Panc1 (cell line): ENCODE data around the gene PIF1. TPM values are rescaled to one million over a fixed set of nuclear protein-coding genes. Genes with fewer than 3 reads are reported as not detected.

Experiments used
- ATAC-seq: fragments of 200-7000 bp; cut with Tn5 transposase; 2 replicates; pipeline ENCODE4 v1.9.1; 2020; ENCODE audit warnings: mild to moderate bottlenecking, moderate library complexity
- BruUV-seq: library from RNA; stranded (reverse); fragments of 400-500 nt; replicated peaks from 2 replicates; lab custom pipeline; 2021; lab: Mats Ljungman, UMichigan
- CTCF ChIA-PET: fragments of 300-600 bp; sonication (Branson Sonifier 250); formaldehyde crosslinking; loops from one replicate; lab custom pipeline; 2022; ENCODE audit warnings: antibody characterized with exemption; lab: Charles Lee
- POLR2A ChIA-PET: fragments of 300-600 bp; sonication (Branson Sonifier 250); formaldehyde crosslinking; loops from one replicate; lab custom pipeline; 2022; ENCODE audit warnings: antibody characterized with exemption; lab: Charles Lee
- DNase-seq: peaks from one replicate; pipeline ENCODE4 v3.0.0-alpha.2; 2010; ENCODE audit warnings: low read depth, low spot score
- H3K27ac ChIP-seq: 2 replicates; pipeline ENCODE4 v1.5.1; 2011; ENCODE audit warnings: mild to moderate bottlenecking, low read length, inconsistent platforms
- H3K27me3 ChIP-seq: fragments of 200-500 bp; sonication (Bioruptor generic); 2 replicates; pipeline ENCODE4 v1.6.0; 2014; ENCODE audit warnings: low read length, inconsistent platforms; ENCODE audit not compliant: control insufficient read depth, insufficient read depth
- H3K36me3 ChIP-seq: fragments of 200-500 bp; sonication (Bioruptor generic); 2 replicates; pipeline ENCODE4 v1.5.1; 2014; ENCODE audit warnings: inconsistent platforms, mild to moderate bottlenecking, low read length, moderate library complexity; ENCODE audit not compliant: control insufficient read depth, insufficient read depth
- H3K4me1 ChIP-seq: 2 replicates; pipeline ENCODE4 v1.5.1; 2011; ENCODE audit warnings: inconsistent platforms, mild to moderate bottlenecking, low read length, moderate library complexity; ENCODE audit not compliant: control insufficient read depth, insufficient read depth
- H3K4me3 ChIP-seq, 2 experiments: 2 replicates each; pipeline ENCODE4 v1.5.1; 2011 to 2012; ENCODE audit warnings: low read depth in 2 of 2, low read length in 2 of 2, mild to moderate bottlenecking in 2 of 2, inconsistent platforms in 1 of 2, moderate library complexity in 1 of 2
- H3K9me3 ChIP-seq: fragments of 200-500 bp; sonication (Bioruptor generic); 2 replicates; pipeline ENCODE4 v1.5.1; 2014; ENCODE audit warnings: low read depth, mild to moderate bottlenecking, inconsistent platforms, low read length, moderate library complexity; ENCODE audit not compliant: control insufficient read depth, insufficient read depth
- CTCF ChIP-seq: fragments of 450-650 bp; IDR thresholded peaks from 2 replicates; pipeline ENCODE4 v1.5.1; 2017; ENCODE audit warnings: mild to moderate bottlenecking
- POLR2AphosphoS5 ChIP-seq: IDR thresholded peaks from 2 replicates; pipeline ENCODE4 v1.6.1; 2012; ENCODE audit warnings: mild to moderate bottlenecking, low read depth, low read length, moderate library complexity
- REST ChIP-seq, 2 experiments: IDR thresholded peaks; 2 replicates each; pipeline ENCODE4 v1.6.1; 2011 to 2012; ENCODE audit warnings: low read depth in 2 of 2, control low read depth in 1 of 2, low read length in 1 of 2, mild to moderate bottlenecking in 1 of 2, moderate library complexity in 1 of 2; ENCODE audit not compliant: insufficient read depth in 1 of 2
- SIN3A ChIP-seq: IDR thresholded peaks from 2 replicates; pipeline ENCODE4 v1.6.1; 2012; ENCODE audit warnings: low read depth, mild to moderate bottlenecking, low read length, moderate library complexity, borderline replicate concordance; ENCODE audit not compliant: insufficient read depth
- TCF7L2 ChIP-seq: IDR thresholded peaks from 2 replicates; pipeline ENCODE4 v1.6.1; 2011; ENCODE audit warnings: mild to moderate bottlenecking, low read depth, low read length, inconsistent platforms
- in situ Hi-C: cut with HindIII; loops from 2 replicates; pipeline ENCODE4 v1.10.0; 2016; ENCODE audit warnings: low sequenced_read_pairs, low pct_unique_long_range_greater_than_20kb
- intact Hi-C: fragments of 100-400 bp; cut with micrococcal nuclease; formaldehyde crosslinking; loops from one replicate; pipeline ENCODE4 v1.10.0; 2022; ENCODE audit not compliant: unreplicated experiment
- total RNA-seq: library from RNA; stranded (reverse); gene quantifications from one replicate; pipeline ENCODE4 v1.2.1, GENCODE V29; 2021; ENCODE audit not compliant: unreplicated experiment

PIF1 gene
- total RNA-seq, 1 experiment from 2014 or later = 38.6 TPM

GRCh38 chr15:64845831-64846595, 20.6 kb upstream of the PIF1 start:
- CTCF ChIA-PET = no interaction called here
- in situ Hi-C loops = no loop called here
- intact Hi-C loops = no loop called here
- DNase-seq (no peak), ATAC-seq (no peak)
- no peak overlapping the region for H3K4me3 ChIP-seq
- H3K36me3 ChIP-seq = no peaks in the 10 kb centered on the region
- H3K9me3 ChIP-seq = no peaks in the 10 kb centered on the region
- peaks cover 6% of the 10 kb centered on the region for H3K4me1 ChIP-seq
- H3K27me3 ChIP-seq = no peaks in the 10 kb centered on the region
- POLR2A ChIA-PET = no interaction called here
- TF ChIP-seq REST (IDR thresholded peaks at IDR 0.05; ENCODE audit: insufficient read depth in 1 of 2, low read depth in 2 of 2, low read length in 1 of 2) (no peak), SIN3A (no peak), POLR2AphosphoS5 (no peak), TCF7L2 (no peak), CTCF (no peak)
- H3K27ac ChIP-seq = no peak overlapping the region
- BruUV-seq = no TSS peak

- Histone ChIP-seq H3K4me3 (no peak overlapping the region), H3K4me1 (peaks cover 10% of the 10 kb centered on the region), H3K36me3 (no peaks in the 10 kb centered on the region), H3K27me3 (no peaks in the 10 kb centered on the region), H3K27ac (0 out of 2 replicates have a peak overlapping the region, but pooled peaks have one; percentile 39), H3K9me3 (no peaks in the 10 kb centered on the region)
- DNase-seq (no peak), ATAC-seq (no peak)
- no peak for TF ChIP-seq SIN3A
- TF ChIP-seq REST (IDR thresholded peaks at IDR 0.05; ENCODE audit: insufficient read depth in 1 of 2, low read depth in 2 of 2, low read length in 1 of 2) = no peak
- no peak for TF ChIP-seq POLR2AphosphoS5
- no peak for TF ChIP-seq CTCF
- TF ChIP-seq TCF7L2 = no peak
- in situ Hi-C loops (no loop called here), intact Hi-C loops (no loop called here)
- CTCF ChIA-PET = no interaction called here
- POLR2A ChIA-PET = interaction anchor here (0.6 kb wide), 1 partner anchor 75 kb away, joined by 3 read pairs; no protein-coding TSS in a partner anchor
- BruUV-seq = no TSS peak
These were observed 19.8 kb upstream of the PIF1 start for GRCh38 chr15:64845183-64845611.
